ENCODE measurements around the gene ABI3. TPM values are rescaled to one million over a fixed set of nuclear protein-coding genes. Genes with fewer than 3 reads are reported as not detected.

The ABI3 gene
- polyA plus RNA-seq, 3 donors: 4.2 to 6.1 (median 5.5) TPM

DNA sequence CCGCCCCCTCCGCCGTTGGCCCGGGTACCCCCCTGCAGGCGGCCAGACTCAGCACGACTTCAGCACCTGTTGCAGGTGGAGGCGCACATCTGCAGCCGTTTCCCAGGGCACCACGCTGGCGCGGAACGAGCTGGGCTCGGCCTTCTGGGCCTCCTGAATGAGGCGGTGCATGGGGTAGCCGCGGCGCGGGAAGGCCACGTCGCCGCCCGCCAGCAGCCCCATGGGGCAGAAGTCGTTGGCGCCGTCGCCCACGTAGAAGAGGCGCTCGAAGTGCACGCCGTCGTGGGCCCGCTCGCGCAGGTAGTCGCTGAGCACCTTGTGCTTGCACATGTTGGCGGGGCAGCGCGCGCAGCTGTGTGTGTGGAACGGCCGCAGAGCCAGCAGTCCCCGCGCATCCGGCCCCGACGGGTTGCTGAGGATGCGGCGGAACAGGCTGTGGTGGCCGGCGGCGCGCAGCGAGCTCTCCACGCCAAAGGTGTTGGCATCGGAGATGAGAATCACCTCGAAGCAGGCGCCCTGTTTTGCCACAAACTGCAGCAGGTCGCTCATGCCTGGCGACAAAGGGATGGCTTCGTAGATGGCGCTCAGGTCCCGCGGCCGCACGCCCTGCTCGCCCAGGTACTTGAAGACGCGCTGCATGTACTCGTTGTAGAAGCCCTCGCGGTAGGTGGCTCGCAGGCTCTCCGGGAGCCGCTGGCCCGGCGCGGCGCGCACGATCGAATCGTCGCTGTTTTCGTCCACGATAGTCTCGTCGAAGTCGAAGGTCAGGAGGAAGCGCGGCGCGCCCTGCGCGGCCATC is 13.9 kb downstream of the ABI3 start:
- no peak for DNase-seq

DNA sequence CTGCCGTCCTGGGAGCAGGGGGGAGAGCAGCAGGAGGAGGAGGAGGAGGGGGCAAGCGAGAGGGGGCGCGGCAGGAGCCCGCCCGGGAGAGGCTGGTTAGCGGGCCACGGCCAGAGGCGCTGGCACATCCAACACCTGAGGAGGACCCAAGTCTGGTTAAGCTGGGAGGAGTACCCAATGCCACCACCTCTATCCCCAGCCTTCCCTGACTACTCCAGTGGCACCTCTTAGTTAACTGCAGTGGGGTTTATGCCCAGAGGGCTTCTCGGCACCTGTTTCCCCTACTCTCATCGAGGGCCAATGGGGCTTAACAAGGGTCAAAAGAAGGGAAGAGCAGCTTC is 14.5 kb downstream of the ABI3 start:
- DNase-seq: no peak

DNA sequence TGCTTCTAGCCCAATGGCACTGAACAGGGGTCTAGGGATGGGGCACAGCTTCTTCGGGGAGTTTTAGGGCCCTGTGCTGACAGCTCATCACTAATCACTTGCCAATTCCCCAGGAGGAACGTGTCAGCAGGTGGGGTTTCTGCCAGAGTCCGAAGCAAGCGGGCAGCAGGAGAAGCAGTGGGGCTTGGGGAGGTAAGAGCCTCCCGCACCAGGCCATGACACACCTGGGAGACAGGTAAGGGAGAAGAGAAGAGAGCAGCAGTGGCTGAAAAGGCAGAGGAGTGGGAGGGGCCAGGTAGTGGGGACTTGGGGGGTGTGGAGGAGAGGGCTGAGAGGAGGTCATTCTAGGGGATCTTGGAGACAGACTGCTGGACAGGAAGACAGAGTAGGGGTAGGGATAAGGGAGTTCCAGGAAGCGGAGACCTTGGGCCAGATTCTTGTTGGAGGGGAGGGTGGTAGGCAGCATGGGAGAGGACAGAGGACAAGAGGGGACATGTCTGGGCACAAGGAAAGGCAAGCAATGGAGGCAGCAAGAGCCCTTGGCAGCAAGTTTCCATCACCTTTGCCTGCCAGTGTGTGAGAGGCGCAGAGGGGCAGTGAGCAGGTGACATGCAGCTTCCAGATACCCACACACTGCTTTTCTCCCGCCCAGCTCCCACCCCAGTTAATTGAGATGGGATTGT is 15.2 kb downstream of the ABI3 start:
- no peak for DNase-seq

GRCh38 chr17:49226771-49227435 is 16.4 kb downstream of the ABI3 start:
- no peak for DNase-seq

DNA sequence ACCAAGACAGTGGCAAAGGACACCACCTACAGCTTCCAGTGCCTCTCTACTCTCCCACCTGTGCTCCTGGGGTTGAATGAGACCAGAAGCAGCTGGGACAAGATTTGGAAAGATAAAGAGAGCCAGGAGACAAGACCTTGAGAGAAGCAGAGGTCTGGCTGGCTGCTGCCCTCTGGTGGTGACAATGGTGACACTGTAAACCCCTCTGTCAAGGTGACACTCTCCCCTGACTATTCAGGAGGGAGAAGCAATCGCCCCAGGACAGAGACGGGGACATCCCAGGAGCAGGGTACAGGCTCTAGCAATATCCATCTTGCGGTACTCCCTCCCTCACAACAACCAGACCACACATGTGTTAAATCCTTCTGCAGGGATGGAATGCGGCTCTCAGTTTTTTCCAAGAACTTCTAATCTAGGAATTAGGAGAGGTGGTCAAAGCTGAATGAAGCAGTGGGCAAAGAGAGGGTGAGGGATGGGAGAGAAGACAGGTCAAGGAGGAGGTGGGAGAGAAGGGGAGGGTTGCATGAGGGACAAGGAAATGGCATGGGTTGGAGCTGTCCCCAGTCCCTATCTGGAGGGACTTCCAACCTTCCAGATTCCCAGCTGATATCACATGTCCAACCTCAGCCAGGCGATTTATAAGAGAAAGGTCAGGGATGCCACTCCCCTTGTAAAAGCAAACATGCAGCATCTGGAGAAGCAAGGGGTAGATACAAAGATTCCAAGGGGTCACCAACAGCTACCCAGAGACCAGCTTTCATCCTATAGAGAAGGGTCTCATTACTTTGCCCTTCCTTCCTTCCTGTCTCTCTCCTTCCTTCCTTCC is 17.1 kb downstream of the ABI3 start:
- no peak for DNase-seq

DNA sequence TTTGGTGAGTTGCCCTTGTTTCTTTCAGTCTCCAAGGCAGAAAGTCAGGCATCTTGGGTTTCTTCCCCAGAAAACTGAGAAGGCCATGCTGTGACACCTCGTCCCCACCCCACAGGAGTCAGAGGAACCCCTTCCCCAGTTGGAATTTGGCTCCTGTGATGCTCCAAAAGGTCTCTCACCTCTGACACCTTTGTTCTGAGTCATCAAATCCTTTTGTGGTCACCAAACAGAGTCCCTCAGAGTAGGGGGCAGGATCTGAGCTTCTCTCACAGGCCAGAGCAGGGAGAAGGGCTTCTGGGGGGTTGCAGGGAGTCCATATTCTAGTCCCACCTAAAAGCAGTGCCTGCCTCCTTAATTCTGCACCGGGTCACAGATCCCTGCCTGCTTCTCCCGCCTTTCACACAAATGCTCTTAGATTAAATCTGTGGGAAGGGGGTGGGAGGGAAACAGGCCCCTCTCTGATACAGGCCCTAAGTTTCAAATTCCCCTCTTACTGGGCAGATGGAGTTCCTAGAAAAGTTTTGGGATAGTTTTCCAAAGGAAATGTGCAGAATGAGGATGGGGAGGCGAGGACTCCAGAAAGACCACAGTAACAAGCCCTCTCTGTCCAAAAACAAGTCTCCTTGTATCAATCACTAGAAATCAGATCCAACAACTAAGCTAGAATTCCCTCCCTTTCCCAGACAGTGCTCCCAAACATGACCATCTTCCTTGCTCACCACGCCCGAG is 18.7 kb downstream of the ABI3 start:
- no peak for DNase-seq

DNA sequence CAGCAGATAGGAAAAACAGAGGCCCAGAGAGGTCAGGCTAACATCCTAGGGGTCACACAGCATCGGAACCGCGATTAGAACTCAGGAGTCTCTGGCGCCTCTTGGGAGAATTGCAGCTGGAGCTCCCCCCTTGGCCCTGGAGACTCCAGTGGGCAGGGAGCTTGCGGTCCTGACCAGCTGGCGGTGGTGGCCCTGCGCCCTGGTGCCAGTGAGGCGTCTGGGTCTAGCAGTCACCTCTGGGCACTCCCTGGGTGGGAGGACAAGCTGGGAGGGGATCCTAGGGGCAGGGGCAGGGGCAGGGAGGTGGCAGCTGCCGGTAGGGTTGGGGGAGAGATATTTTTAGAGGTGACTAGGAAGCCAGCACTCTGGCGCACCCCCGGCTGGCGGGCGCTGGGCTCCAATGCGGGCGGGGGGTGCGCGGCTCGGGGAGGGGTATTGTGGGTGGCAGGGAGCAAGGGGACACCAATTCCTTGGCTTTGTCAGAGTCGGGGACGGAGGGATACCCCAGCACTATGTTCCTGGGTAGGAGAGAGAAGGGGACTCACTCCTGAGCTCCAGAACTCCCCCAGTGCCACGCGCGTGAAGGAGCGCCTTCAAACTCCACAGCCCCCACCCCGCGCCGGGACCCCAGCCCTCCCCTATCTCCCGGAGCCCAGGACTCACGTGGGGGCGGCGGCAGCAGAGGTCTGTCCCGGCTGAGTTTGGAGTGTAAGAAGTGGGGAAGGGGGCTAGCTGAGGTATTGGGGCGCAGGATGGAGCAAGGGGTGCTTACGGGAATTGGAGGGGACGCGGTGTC is 19.5 kb downstream of the ABI3 start:
- no peak for DNase-seq

DNA sequence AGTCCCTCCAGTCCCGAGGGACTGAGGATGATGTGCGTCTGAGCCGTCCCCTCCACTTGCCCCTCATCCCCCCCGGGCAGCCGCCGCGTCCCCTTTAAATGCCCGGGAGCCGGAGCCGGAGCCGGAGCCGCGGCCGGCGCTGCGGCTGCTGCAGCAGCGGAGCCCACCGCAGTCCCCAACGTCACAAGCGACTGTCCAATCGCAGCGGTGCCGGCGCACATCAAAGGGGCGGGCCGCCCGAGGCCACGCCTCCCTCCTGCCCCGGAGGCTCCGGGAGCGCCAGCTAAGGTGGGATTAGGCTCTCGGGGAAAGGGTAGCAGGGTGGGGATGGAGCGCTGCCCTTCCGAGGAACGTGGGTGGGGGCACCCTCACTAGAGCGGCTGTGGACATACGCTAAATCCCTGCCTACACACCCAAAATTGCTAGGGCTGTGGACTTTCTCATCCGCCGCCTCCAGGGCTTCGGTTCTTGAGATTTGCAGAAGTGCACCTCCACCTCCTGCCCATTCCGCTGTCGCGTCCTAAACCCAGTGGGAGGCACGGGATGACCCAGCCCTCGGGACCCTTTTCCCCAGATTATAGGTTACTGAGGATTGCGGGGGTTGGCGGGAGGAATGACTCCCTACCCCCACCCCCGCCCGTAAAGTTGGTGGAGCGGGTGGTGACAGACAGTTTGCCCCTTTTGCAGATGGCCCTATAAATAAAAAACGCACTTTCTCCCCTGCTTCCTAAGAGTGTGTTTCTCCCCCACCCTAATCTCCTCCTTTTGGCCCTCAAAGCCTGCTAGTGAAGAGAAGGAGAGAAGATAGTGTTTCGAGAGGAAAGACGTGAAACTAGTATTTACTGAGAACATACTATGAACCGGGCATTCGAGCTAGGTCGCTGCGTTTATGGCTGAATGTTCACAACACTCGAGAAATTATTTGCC is 20.4 kb downstream of the ABI3 start, which contains the start of gene PHOSPHO1:
Gene PHOSPHO1 (minus strand): TSS at position 152 of the 927 bp plus-strand sequence. CDS start 4,096 bp downstream, outside the sequence.
- DNase-seq: peak; percentile 85

DNA sequence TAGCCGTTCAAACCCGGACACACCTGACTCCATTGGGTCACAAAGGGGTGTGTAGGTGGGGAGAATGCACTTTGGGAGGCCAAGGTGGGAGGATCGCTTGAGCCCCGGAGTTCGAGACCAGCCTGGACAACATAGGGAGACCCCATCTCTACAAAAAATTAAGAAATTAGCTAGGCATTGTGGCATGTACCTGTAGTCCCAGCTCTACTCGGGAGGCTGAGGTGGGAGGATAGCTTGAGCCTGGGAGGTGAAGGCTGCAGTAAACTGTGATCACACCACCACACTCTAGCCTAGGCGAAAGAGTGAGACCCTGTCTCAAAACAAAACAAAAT is 21.0 kb downstream of the ABI3 start:
- no peak for DNase-seq

DNA sequence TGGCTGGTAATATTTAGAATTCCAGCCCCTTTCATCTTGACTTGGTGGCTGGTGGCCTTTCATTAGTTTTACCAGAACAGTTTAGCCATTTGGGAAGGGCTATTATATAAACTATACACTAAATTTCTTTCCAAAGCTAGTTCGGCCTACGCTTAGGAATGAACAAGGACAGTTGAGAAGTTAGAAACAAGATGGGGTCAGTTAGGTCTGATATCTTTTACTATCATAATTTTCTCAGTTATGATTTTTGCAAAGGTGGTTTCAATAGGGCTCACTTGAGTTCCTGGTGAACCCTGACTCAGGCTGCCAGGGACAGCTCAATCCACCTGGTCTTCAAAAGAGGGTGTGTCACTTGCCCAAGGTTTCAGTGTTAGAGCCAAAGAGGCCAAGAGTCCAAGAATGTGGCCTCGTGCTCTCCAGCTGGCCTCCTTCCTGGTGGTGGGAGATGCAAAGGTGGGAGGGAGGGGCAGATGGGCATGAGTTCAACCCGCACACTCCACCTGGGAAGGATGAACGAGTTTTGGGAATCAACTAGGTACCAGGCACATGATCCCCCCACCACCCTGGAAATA is 24.1 kb downstream of the ABI3 start:
- no peak for DNase-seq

DNA sequence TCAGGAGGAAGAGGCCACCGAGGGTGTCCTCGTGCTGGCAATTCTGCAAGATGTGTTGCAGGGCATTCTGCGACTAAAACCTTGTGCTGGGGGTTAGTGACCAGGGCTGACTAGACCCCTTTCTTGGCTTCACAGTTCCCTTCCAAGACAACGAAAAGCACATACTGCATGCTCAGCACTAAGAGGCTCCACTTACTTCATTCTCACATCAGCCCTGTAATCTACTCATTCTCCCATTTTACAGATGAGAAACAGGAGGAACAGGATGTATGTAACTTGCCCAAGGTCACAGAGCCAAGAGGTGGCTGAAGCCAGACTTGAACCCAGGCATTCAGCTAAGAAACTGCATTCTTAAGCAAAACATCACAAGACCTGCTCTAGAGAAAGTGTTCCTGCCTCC is 25.4 kb downstream of the ABI3 start:
- DNase-seq: no peak

- DNase-seq: no peak
These were observed 29.5 kb downstream of the ABI3 start for GRCh38 chr17:49239963-49240362.

DNA sequence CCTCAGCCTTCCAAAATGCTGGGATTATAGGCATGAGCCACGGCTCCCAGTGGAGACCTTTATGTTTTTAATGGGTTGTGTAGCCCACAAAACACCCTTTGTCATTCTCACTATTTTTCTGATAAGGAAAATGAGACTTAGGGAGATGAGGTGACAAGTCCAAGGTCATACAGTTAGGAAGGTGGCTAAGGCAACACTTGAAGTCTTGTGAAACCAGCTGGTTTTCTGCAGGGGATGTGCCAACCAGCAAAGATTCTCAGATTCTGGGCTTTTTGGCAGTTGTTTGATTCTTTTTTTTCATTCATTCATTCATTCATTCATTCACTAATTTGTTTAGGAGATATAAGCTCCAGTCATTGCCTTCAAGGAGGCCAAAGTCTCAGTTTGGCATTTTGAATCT is 30.1 kb downstream of the ABI3 start:
- no peak for DNase-seq

GRCh38 chr17:49241040-49241439 is 30.5 kb downstream of the ABI3 start:
- DNase-seq: no peak

DNA sequence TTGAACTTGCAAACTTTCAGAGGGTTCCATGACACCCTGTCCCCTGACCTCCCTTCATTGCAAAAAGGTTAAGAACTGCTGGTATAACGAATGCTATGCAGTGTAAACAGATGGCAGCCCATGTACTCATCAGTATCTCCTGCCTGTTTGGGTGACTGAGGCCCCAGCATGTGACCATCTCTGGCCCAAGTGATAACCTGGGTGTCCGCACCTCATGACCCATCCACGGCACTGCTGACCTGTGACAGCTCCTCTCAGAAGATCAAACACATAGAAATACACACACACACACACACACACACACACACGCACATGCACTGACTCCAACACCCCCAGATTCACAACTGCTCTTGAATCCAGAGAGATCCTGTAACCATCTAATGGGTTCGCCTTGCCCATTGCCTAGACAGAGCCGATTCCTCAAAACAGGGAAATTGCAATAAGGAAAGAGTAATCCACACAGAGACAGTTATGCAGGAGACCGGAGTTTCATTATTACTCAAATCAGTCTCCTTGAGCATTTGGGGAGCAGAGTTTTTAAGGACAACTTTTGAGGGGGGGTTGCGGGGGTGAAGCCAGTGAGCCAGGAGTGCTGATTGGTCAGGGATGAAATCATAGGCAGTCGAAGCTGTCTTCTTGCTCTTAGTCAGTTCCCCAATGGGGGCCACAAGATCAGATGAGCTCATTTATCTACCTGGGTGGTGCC is 31.3 kb downstream of the ABI3 start:
- DNase-seq: no peak

DNA sequence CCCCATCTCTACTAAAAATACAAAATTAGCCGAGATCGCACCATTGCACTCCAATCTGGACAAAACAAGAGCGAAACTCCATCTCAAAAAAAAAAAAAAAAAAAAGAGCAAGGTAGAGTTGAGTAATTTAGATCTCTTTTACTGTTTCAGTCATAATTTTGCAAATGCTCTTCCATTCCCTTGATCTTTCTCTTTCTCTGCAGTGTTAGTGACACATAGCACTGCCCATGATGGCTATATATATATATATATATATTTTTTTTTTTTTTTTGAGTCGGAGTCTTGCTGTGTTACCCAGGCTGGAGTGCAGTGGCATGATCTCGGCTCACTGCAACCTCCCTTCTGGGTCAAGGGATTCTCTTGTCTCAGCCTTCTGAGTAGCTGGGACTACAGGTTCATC is 32.3 kb downstream of the ABI3 start:
- no peak for DNase-seq

GRCh38 chr17:49244839-49245238 is 34.3 kb downstream of the ABI3 start:
- DNase-seq: no peak

DNA sequence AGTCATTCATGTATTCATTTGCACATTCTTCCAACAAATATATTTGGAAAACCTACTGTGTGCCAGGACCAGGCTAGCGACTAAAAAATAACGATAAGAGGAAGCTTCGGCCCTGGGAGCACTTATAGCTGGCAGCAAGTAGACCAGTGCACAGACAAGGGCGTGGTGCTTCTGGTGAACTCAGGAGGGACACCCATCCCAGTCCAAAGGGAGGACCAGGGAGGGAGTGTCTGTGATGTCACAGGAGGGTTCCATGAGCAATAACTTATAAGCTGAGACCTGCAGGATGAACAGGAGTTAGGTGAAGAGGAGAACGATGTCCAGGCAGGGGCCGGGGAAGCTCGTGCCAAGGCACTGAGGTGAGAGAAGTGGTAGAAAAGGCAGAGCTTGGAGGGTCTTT is 37.4 kb downstream of the ABI3 start:
- DNase-seq: no peak

Data from renal pelvis (tissue), 4 donors.